ENCODE measurements around the gene EPAS1.

DNA sequence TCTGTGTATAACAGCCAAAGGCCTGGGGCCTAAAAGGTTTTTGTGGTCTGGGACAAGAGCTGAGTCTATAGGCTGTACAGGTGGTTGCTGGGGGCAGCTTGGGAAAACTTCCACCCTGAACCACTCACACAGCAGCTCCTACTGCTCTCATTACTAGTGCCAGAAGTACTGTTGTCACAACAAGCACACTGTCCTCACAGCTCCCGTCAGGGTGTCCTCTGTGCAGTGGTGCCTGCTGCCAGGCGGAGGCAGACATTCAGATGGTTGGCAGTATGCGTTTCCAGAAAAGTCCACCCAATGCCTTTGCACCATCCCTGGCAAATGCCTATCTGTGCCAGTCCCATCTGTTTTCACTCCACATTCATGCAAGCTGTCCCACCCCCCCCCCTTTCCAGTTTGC is 58.5 kb downstream of the EPAS1 start:
- TF ChIP-seq, protein P1, sequence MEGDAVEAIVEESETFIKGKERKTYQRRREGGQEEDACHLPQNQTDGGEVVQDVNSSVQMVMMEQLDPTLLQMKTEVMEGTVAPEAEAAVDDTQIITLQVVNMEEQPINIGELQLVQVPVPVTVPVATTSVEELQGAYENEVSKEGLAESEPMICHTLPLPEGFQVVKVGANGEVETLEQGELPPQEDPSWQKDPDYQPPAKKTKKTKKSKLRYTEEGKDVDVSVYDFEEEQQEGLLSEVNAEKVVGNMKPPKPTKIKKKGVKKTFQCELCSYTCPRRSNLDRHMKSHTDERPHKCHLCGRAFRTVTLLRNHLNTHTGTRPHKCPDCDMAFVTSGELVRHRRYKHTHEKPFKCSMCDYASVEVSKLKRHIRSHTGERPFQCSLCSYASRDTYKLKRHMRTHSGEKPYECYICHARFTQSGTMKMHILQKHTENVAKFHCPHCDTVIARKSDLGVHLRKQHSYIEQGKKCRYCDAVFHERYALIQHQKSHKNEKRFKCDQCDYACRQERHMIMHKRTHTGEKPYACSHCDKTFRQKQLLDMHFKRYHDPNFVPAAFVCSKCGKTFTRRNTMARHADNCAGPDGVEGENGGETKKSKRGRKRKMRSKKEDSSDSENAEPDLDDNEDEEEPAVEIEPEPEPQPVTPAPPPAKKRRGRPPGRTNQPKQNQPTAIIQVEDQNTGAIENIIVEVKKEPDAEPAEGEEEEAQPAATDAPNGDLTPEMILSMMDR (IDR thresholded peaks at IDR 0.05) = no peak
- TF ChIP-seq POLR2A (IDR thresholded peaks at IDR 0.05) = no peak
